Skin of body (tissue), 2 donors: ENCODE results near the gene ADAM10. TPM values are rescaled to one million over a fixed set of nuclear protein-coding genes. Genes with fewer than 3 reads are reported as not detected.
"Not testable (repeated sequence)": the region's sequence is repeated elsewhere in the genome, so short reads cannot be mapped to it uniquely, and the experiment has no call there.

Source experiments
- DNase-seq: peaks from one replicate; lab custom pipeline; 2025; lab: John Stamatoyannopoulos, UW
- total RNA-seq: library from RNA; depleted of rRNA; stranded (reverse); fragments of >200 nt; gene quantifications from one replicate; pipeline ENCODE4 v1.2.3, GENCODE V29; 2014

ADAM10 gene
- total RNA-seq, 1 donor from 2014 or later, result 75.3 TPM

DNA sequence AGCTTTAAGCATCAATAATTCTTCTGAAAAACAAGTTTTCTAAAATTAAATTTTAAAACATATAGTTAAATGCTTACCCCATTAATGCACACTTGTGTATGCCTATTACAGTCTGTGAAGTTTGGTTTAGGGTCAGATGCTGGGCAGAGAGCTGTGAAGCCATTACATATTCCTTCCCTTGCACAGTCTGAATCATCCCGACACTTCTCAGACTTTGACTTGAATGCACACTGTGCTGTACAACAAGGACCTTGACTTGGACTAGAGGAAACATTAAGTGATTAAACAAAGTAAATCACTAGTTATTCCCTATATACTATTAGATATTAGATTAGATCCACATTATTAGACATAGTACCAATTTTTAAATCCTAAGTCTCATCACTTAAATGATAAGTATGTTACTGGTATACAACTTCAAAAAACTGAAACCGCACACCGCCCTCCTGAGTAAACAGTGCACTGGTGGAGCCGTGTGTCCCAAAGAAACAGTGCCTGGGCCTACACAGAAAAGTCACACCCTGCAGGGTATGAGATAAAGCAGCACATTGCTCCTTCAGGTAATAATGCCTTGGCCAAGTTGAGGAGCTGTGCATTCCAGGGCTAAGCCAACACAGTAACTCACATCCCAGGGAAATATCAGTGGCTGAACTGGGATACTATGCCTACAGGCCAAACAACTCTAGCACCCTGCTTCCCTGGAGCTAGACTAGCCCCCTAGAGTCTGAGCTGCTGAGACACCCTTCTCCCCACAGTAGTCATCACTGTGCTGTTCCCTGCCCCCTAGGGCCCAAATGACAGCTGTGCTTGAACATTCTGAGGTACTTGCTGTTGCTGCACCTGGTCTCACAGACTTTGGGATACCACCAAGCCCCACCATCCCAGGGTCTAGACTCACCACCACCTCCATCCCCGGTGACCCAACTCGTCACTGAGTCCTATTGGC is 137.5 kb downstream of the ADAM10 start:
- no peak for DNase-seq

DNA sequence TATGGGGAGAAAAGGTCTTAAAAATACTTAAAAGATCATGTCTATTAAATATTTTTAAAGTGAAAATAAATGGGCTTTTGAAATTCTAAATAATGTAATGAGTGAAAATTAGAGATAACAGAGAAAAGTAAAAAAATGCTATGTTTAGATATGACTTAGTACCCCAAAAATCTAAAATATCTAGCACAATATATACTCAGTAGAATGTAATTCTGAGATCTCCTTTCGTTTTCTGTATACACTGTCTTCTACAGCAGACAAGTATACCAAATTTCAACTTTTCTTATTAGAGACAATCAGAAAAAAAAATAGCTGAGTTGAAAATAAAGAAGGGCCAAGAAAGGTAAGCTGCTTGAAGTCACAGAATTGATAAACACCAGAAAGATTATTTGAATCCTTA is 140.8 kb downstream of the ADAM10 start:
- no peak for DNase-seq

DNA sequence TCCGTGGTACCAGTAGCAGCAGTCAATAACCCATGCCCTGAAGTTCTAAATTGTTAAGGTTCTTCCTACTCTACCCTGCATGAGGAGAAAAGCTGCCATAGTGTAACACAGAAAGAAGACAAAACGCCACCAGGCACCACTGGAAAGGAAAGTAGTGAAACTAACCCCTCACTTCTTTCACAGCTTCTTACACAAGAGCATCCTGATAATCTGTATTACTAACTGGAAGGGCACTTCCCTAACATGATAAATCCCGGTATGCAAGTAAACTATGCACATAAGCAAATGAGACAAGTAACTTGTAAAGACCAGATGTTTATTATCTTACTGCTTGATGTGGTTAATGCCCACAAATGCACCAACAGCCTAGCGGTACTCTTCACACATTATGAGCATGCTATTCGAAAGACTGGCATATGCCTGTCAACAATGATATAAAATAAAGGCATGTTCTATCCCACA is 141.3 kb downstream of the ADAM10 start:
- DNase-seq, result no peak

DNA sequence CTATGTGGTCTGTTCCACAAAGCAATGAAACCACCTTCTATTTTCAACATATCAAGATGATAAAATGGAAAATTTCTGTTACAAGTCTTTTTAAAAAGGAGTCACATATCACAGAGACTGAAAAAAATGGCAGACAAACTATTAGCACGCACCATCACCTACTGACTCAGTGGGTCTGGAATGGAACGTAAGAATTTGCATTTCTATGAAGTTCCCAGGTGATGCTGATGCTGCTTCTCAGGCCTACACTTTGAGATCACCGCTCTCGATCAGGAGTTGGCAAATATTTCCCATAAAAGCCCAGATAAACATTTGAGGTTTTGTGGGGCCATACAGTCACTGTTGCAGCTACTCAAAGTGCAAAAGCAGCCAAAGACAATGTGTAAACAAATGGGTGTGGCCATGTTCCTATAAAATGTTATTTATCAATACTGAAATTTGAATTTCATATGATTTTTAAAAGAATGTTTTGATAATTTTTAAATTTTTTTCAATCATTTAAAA is 142.9 kb downstream of the ADAM10 start:
- DNase-seq, result no peak

DNA sequence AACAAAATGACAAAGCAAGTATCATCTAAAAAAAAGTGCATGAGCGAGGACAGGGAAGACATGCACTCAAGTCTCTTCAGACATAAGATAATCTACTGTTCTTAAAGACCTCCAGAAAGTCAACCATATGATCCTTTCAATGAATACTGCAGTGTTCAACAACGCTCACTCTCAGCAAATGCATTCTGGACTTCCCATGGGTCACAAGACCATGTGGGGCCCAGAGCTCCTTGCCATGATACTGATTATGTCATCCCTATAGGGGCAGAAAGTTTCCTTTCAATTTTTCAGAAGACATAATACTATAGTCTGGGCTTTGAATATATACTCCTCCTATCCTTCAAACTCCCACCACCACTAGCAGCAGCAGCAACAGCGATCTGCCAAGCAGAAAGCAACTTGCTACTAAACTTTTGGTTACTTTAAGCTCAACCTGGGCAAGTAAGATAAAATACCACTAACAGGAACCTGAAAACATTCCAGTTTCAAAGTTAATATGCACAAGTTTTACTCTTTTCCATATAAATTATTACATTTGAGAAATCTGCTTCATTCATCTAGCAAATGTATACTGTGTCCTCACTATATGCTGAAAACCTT is 143.5 kb downstream of the ADAM10 start:
- DNase-seq, result no peak

DNA sequence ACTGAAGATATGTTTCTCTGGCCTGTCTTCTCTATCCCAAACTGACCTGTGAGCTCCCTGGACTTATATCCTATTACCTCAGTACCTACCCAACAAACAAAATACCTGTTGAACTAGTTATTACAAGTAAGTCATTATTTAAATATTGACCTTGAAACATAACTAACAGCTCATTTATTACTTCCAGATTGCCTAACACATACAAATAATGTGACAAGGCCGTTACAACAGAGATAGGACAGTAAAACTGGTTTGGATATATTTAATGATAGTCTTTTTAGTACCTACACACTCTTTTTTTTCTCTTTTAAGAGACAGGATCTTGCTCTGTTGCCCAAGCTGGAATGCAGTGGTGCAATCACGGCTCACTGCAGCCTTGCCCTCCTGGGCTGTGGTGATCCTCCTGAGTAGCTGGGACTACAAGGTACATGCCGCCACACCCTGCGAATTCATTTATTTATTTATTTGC is 145.0 kb downstream of the ADAM10 start:
- no peak for DNase-seq

DNA sequence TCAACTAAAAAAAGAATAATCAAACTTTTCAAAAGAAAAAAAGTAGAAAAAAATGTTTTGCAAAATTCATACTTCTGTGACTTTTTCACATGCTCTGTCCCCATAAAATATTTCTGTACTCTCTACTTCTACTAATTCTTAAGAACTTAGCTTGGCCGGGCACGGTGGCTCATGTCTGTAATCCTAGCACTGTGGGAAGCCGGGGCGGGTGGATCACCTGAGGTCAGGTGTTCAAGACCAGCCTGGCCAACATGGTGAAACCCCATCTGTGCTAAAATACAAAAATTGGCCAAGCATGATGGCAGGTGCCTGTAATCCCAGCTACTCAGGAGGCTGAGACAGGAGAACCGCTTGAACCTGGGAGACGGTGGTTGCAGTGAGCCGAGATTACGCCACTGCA is 145.6 kb downstream of the ADAM10 start:
- DNase-seq, result not testable (repeated sequence)

DNA sequence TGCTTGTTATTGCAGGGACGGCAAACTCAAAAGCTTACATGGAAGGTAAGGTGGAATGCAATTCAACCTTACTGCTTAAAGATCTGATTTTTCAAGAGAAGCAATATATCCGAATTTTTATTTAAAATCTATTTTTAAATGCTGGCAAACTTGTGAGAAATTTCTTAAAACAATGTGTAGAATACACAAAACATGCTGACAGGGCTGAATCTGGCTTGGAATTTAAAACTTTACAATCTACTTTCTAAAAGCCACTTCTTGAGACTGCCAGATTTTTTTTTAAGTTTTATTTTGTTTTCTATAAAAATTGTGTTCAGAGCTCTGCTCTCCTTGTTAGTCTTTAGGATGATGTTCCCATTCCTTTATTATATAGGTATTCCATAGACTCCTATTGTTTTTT is 146.7 kb downstream of the ADAM10 start:
- no peak for DNase-seq

DNA sequence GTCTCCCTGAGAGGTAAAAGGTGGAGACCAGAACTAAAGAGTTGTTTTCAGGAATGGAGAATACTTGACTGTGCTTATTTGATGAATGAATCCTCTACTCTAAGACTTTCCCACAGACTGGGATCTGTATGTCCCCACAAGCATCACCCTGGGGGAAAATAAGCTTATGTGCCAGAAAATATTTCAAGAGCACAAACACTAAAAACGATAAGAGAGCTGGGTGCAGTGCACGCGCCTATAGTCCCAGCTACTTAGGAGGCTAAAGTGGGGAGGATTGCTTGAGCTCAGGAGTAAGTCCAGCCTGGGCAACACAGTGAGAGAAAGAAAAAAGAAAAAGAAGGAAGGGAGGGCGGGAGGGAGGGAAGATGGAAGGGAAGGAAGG is 150.7 kb downstream of the ADAM10 start:
- no peak for DNase-seq

DNA sequence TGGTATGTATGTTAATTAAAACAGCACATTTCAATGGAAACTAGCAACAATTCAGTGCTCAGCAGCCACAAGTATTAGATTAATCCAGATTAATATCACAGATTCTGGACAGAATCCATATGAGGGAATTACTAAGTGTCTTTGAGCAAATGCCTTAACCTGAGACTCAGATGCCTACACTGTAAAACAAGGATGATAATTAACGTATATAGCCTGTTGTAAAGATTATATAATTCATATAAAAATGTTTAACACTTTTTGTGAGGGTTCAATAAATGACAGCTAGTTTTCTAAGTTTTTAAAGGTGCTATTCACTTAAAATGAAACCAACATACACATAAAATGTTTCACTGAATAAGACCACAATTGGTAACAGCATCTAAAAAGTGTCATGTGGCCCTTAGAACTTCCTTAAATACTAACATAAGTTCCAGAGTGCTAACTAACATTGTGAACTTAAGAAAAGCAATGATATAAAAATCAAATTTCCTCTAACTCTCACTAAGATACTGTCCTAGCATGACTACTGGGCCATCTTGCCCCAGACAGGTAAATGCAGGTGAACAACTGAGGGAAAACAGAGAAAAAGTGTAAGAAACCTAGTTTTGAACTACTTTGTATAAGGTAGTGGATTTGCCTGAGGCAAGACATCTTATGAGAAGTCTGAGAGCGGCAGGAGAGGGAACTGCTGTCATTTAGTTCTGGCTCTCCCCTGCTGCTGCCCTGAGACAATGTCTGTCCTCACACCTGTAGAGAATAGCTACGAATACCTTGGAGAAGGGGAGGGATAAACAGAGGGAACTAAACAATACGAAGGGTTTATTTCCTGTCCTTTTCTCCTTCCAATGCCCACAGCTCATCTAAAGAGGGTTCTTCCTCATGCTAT is 151.3 kb downstream of the ADAM10 start:
- no peak for DNase-seq

DNA sequence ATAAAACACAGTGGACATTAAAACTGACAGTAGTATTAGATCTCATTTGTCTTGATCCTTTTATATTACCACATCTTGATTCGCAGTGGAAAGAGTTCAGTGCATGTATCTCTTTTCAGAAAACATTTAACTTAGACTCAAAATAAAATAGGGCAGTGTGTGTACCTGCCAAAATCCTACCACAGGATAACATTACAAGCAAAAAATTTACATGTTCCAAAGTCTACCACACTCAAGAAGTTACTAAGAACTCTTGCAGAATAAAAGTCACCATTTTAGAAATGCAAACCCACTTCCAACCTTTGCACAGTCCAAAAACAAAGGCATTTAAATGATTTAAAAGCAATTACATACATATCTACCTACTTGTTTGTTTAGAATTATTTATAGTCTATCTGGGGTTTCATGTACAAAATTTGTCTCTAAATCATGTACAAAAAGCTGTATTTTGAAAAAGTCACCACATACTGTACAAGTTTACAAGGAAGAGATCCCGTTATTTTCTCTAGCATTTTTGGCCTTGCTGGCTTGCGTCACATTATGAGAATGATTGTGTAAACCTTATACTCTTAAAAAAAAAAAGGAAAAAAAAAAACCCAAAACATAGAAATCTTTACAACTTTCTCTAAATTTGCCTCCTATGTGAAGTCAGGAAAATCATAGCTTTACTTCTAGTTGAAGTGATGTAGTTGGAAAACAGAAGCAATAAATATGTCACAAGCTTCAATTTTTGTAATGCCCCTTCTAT is 153.8 kb downstream of the ADAM10 start:
- no peak for DNase-seq

DNA sequence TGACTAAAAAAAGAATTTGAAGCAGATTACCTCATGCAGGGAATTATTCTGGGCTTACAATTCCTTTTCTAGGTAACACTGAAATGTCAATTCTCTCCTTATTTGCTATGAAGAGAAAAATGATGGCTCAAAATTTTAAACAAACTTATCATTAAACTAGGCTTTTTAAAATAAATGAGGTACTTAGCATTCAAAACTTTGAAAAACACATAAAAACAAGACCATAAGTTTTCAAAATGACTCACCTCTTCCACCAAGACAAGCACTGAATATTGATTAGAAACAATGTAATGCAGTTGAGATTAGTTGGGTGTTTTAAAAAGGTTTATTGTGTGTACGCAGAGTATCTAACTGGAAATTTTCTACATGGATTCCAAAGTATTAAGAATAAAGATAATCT is 154.6 kb downstream of the ADAM10 start:
- DNase-seq, result no peak

DNA sequence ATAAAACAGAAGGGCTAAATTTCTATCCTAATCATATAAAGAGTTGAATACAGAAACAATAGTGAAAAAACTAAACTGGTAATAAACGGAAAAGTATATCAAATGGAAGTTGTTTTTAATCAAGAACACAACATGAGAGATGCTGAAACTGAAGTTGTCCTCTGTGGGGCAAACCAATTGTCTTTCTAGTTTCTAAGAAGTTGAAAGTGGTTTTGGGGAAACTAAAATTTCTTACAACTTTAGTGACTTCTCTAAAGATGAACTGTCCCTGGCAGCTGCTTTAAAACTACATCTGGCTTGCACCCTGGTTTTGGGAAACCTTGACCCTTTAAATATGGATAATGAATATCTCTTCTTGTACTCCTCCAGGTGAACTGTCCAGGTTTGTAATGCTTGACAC is 155.6 kb downstream of the ADAM10 start:
- DNase-seq, result no peak

DNA sequence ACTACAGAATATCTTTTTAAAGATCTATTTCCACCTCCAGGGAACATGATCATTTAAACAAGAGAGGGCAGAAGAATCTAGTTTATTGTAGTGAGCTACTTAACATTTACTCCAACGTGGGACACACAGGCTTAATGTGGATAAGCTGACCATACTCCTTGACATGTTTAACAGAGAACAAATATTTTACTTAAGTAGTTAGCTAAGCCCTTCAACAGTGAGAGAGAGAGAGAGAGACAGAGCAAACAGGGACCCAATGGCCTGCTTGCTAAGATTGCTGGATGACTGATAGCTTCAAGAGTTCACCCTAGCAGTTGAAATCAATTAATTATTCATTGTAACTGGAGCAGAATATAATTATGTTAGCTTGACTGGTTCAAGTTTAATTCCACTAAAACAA is 158.6 kb downstream of the ADAM10 start:
- DNase-seq, result no peak

DNA sequence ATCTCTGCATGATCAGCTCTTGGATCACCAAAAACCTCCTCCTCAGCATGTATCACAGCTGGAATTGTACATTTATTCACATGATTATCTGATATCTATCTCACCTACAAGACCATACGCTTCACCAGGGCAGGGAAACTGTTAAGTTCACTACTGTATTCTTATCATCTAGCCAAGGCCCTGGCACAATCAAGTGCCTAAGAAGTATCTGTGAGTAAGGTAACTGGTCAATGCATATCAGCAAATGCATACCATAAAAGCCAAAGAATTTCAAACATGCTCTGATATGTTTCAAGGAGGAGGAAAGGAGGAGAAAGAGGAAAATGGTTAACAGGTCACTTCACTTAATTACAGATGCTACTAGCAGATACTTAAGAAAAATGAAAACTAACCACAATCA is 159.3 kb downstream of the ADAM10 start:
- DNase-seq, result no peak

DNA sequence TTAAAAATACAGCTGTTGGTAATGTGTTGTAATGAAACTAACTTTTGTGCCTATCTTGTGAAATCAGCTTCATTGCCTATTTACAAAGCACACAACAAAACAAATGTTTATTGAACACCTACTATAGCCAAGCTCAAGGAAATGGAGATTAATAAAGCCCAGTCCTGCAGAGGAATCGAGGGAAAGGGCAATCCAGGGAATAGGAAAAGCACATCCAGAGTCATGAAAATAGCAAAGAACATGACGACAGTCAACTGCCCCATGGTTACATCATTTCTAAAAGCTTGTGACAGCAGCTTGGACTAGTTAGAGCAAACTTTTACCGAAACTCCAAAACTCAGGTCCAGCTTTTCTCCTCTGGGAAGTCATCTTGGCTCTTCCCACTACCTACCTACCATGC is 160.5 kb downstream of the ADAM10 start:
- DNase-seq, result no peak

DNA sequence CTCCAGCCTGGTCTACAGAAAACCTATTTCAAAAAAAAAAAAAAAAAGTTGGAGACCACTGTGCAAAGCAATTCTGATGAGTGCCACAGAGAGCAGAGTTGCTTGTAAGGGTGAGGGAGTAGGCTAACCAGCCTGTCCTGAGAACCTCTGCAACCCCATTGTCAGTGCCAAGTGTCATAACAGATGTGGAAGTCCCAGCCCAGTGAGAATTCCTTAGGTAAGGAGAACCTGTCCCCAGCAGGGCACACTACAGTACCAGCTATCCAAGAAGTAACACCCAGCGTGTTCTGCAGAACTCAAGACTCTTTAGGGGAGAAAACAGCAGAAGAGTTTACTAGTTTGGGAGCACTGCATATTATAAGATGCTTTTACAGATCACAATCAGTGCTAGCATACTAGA is 161.4 kb downstream of the ADAM10 start:
- no peak for DNase-seq

DNA sequence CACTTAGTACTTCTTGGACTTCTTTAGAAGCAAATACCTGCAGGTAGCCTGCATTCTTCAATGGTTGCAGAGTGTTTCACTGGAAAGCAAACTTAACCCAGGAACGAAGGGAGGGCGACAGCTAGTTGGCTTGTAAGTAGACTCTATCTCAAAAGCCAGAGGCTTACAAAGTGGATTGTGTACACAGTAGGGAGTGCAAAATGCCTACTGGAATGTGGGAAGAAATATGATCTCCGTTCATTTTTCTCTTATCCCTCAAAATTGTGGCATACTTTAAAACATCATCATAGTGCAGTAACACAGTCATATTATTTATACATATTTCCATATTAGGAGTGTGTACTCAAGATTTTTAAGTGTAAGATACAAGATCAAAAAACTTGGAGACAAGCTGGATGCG is 162.0 kb downstream of the ADAM10 start:
- DNase-seq, result no peak

DNA sequence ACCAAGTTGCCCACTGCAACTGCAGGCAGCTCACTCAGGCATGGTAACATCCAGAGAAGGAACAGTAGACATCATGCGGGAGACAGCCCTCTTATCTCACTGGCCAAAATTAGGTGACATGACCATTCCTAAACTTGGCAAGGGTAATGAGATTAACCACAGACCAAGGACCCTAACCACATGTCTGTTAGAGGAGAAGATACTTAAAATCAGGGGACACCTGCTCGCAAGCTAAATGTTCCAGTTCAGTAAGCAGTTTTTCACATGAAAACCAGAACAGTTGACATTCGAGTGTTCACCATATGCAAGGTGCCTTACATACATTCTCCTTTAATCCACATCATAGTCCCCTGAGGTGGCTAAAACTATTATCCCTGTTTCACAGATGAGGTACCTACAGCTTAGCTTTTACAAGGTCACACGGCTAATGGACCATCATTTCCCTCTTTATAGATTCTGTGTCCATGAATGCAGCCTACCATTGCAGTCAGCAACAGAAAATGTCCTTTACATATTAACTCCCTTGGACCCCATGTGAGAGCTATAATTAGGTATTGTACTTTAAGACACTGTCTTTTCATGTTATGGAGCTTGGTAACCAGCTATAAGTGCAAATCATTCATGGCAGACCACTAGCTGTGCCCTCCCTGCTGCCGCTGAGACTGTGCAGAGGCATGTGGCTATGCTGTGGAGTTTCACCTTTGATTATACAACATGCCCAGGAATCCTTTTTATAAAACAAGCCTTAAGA is 163.6 kb downstream of the ADAM10 start:
- no peak for DNase-seq

DNA sequence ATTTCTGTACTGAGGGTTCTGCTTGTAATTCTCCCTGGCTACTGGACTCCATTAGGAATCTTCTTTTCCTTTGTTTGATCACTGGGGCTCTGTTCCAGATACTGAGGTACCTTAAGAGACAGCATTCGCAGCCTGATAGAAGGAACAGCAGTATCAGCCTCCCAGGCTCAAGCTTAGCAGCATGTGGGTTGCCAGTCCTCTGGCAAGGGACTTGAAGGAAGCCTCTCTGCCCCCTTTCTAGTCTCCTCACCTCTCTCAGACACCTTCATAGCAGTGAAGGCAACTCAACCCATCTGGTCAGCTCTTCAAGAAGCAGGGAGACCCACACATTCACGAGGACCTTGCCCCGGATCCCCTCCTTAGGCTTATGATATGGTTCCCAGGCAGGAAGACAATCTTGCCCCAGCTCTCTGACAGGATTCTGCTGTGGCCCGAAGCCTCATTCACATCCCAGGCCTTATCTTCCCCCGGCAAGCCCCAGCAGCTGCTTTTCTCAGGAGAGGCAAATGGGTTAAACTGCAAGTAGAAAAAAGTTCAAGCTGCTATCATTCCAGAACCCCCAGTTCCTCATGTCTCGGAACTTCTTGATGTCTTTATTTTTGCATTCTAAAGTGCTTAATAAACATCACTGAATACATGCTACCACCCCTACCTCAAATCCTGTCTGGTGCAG is 164.6 kb downstream of the ADAM10 start:
- no peak for DNase-seq
